IMR-90 (cell line): ENCODE results near the gene PRCD. TPM values are rescaled to one million over a fixed set of nuclear protein-coding genes. Genes with fewer than 3 reads are reported as not detected.

Source experiments
- ATAC-seq: fragments of 200-7000 bp; cut with Tn5 transposase; 2 replicates; pipeline ENCODE4 v1.9.1; 2020; ENCODE audit warnings: low read depth, mild to moderate bottlenecking, moderate library complexity
- BruUV-seq: library from RNA; stranded (reverse); fragments of 400-500 nt; replicated peaks from 2 replicates; lab custom pipeline; 2021; lab: Mats Ljungman, UMichigan
- CTCF ChIA-PET: fragments of 300-600 bp; formaldehyde crosslinking; extraction: SDS; loops from one replicate; lab custom pipeline; 2021; ENCODE audit warnings: antibody characterized with exemption; lab: Yijun Ruan, JAX
- POLR2A ChIA-PET: fragments of 300-600 bp; sonication (Branson Sonifier 250); formaldehyde crosslinking; loops from one replicate; lab custom pipeline; 2022; ENCODE audit warnings: antibody characterized with exemption; ENCODE audit not compliant: unreplicated experiment; lab: Charles Lee
- DNase-seq: peaks from one replicate; pipeline ENCODE4 v3.0.0; 2013
- H2AFZ ChIP-seq: replicated peaks from 2 replicates; pipeline ENCODE3; 2013; ENCODE audit warnings: low read length, mild to moderate bottlenecking; ENCODE audit not compliant: poor library complexity
- H2AK5ac ChIP-seq: 2 replicates; pipeline ENCODE4 v1.6.1; 2013; ENCODE audit warnings: low read depth, low read length, inconsistent platforms
- H2AK9ac ChIP-seq: replicated peaks from 2 replicates; pipeline ENCODE3; 2013; ENCODE audit warnings: mild to moderate bottlenecking, low read depth, low read length, moderate library complexity; ENCODE audit not compliant: poor library complexity
- H2BK120ac ChIP-seq: 2 replicates; pipeline ENCODE4 v1.6.1; 2013; ENCODE audit warnings: low read depth, low read length, inconsistent platforms
- H2BK15ac ChIP-seq: 3 replicates; pipeline ENCODE4 v1.6.1; 2013; ENCODE audit warnings: low read depth, low read length, inconsistent platforms
- H2BK20ac ChIP-seq: 2 replicates; pipeline ENCODE4 v1.6.1; 2013; ENCODE audit warnings: low read depth, mild to moderate bottlenecking, inconsistent platforms, low read length, moderate library complexity
- H2BK5ac ChIP-seq: 2 replicates; pipeline ENCODE4 v1.6.1; 2013; ENCODE audit warnings: mild to moderate bottlenecking, low read depth, low read length, inconsistent platforms; ENCODE audit not compliant: poor library complexity, severe bottlenecking
- H3K14ac ChIP-seq: replicated peaks from 2 replicates; pipeline ENCODE4 v1.6.1; 2013; ENCODE audit warnings: low read depth, low read length, inconsistent platforms
- H3K18ac ChIP-seq: 2 replicates; pipeline ENCODE4 v1.6.1; 2013; ENCODE audit warnings: low read depth, low read length, control low read depth
- H3K23ac ChIP-seq: 2 replicates; pipeline ENCODE4 v1.6.1; 2013; ENCODE audit warnings: low read depth, low read length, inconsistent platforms
- H3K27ac ChIP-seq: 2 replicates; pipeline ENCODE4 v1.5.1; 2013; ENCODE audit warnings: mild to moderate bottlenecking, control low read depth, low read length; ENCODE audit not compliant: insufficient read depth
- H3K27me3 ChIP-seq: 2 replicates; pipeline ENCODE4 v1.6.1; 2013; ENCODE audit warnings: low read length; ENCODE audit not compliant: control insufficient read depth, insufficient read depth
- H3K36me3 ChIP-seq: 2 replicates; pipeline ENCODE4 v1.6.1; 2013; ENCODE audit warnings: low read length, mixed read lengths; ENCODE audit not compliant: control insufficient read depth, insufficient read depth
- H3K4ac ChIP-seq: 2 replicates; pipeline ENCODE4 v1.6.1; 2013; ENCODE audit warnings: low read depth, low read length, inconsistent platforms
- H3K4me1 ChIP-seq: 2 replicates; pipeline ENCODE4 v1.6.1; 2013; ENCODE audit warnings: low read length, mixed read lengths; ENCODE audit not compliant: control insufficient read depth, insufficient read depth
- H3K4me2 ChIP-seq: 2 replicates; pipeline ENCODE4 v1.6.1; 2013; ENCODE audit warnings: low read depth, mild to moderate bottlenecking, control low read depth, low read length, moderate library complexity
- H3K4me3 ChIP-seq: 2 replicates; pipeline ENCODE4 v1.5.1; 2013; ENCODE audit warnings: low read depth, mild to moderate bottlenecking, control low read depth, low read length, moderate library complexity; ENCODE audit not compliant: insufficient read depth
- H3K56ac ChIP-seq: 2 replicates; pipeline ENCODE4 v1.6.1; 2013; ENCODE audit warnings: low read length, inconsistent platforms; ENCODE audit not compliant: insufficient read depth; ENCODE audit errors: extremely low read depth
- H3K79me1 ChIP-seq, 2 experiments: 2 replicates each; pipeline ENCODE4 v1.6.1; 2013; ENCODE audit warnings: low read length in 2 of 2, inconsistent platforms in 1 of 2, low read depth in 1 of 2
- H3K9ac ChIP-seq: 2 replicates; pipeline ENCODE4 v1.6.1; 2013; ENCODE audit warnings: low read depth, low read length, control low read depth
- H3K9me1 ChIP-seq: 2 replicates; pipeline ENCODE4 v1.6.1; 2013; ENCODE audit warnings: low read length, inconsistent platforms; ENCODE audit not compliant: insufficient read depth
- H3K9me3 ChIP-seq: 2 replicates; pipeline ENCODE4 v1.6.1; 2013; ENCODE audit warnings: low read length; ENCODE audit not compliant: control insufficient read depth, insufficient read depth
- H4K20me1 ChIP-seq: 2 replicates; pipeline ENCODE4 v1.6.1; 2013; ENCODE audit warnings: low read length, inconsistent platforms; ENCODE audit not compliant: insufficient read depth
- H4K5ac ChIP-seq: 2 replicates; pipeline ENCODE4 v1.6.1; 2013; ENCODE audit warnings: mild to moderate bottlenecking, low read depth, low read length, control low read depth
- H4K8ac ChIP-seq, 2 experiments: 2 replicates each; pipeline ENCODE4 v1.6.1; 2013; ENCODE audit warnings: low read depth in 2 of 2, low read length in 2 of 2, control low read depth in 1 of 2, inconsistent platforms in 1 of 2
- H4K91ac ChIP-seq: 2 replicates; pipeline ENCODE4 v1.6.1; 2013; ENCODE audit warnings: low read depth, low read length, inconsistent platforms; ENCODE audit not compliant: insufficient read depth
- BHLHE40 ChIP-seq: fragments of 150-350 bp; IDR thresholded peaks from 2 replicates; pipeline ENCODE4 v1.6.1; 2016; ENCODE audit warnings: mild to moderate bottlenecking, low read depth, low read length
- CTCF ChIP-seq: conservative IDR thresholded peaks from 2 replicates; pipeline ENCODE4 v1.5.1; 2012; ENCODE audit warnings: mild to moderate bottlenecking, low read depth, low read length, improper control_type of control experiment
- FOS ChIP-seq: fragments of 150-350 bp; IDR thresholded peaks from 2 replicates; pipeline ENCODE4 v1.6.1; 2016; ENCODE audit warnings: low read depth, low read length
- MAFK ChIP-seq: IDR thresholded peaks from 2 replicates; pipeline ENCODE4 v1.6.1; 2012; ENCODE audit warnings: low read depth, low read length, improper control_type of control experiment
- MXI1 ChIP-seq: IDR thresholded peaks from 2 replicates; pipeline ENCODE4 v1.6.1; 2012; ENCODE audit warnings: low read depth, mild to moderate bottlenecking, low read length, moderate library complexity, borderline replicate concordance
- POLR2A ChIP-seq: IDR thresholded peaks from 2 replicates; pipeline ENCODE4 v1.6.1; 2012; ENCODE audit warnings: mild to moderate bottlenecking, low read depth, low read length
- RFX5 ChIP-seq: IDR thresholded peaks from 2 replicates; pipeline ENCODE4 v1.8.0; 2012; ENCODE audit warnings: low read depth, mild to moderate bottlenecking, low read length, moderate library complexity
- SMC3 ChIP-seq: fragments of 150-350 bp; IDR thresholded peaks from 2 replicates; pipeline ENCODE4 v1.6.1; 2016; ENCODE audit warnings: low read depth, mild to moderate bottlenecking, antibody characterized with exemption, low read length, moderate library complexity
- WGBS, 2 experiments: methylation state at CpG; one replicate each; pipeline versions ENCODE4 v1.1.5 to v1.1.7; 2013; ENCODE audit warnings: missing lambda C conversion rate in 2 of 2; ENCODE audit not compliant: insufficient read length in 1 of 2; ENCODE audit errors: extremely low coverage in 2 of 2; 5-methylcytosine and 5-hydroxymethylcytosine counted together
- dilution Hi-C: fragments of 300-500 bp; cut with HindIII; formaldehyde crosslinking; loops from one replicate; pipeline ENCODE4 v1.14.3; 2018; ENCODE audit warnings: low sequenced_read_pairs; ENCODE audit not compliant: unreplicated experiment
- in situ Hi-C: fragments of 300-500 bp; cut with MboI; formaldehyde crosslinking; loops from 3 replicates; pipeline ENCODE4 v1.14.3; 2019; ENCODE audit warnings: low sequenced_read_pairs, inconsistent platforms, mixed read lengths
- intact Hi-C: fragments of 100-400 bp; cut with micrococcal nuclease; formaldehyde crosslinking; loops from 2 replicates; pipeline ENCODE4 v1.10.0; 2022
- polyA plus RNA-seq, 3 experiments: library from polyadenylated mRNA; depleted of rRNA; stranded (reverse); fragments of >200 nt; gene quantifications; 2 replicates each; pipeline ENCODE4 v1.2.3, GENCODE V29; 2012; ENCODE audit warnings: low replicate concordance in 1 of 3
- total RNA-seq: library from RNA; depleted of rRNA; stranded (reverse); fragments of >200 nt; gene quantifications from 2 replicates; pipeline ENCODE4 v1.2.3, GENCODE V29; 2012

The PRCD gene
- total and polyA plus RNA-seq, 2 of the 4 experiments (the other 2 are of a cell fraction): 0.32 TPM; not detected in 1

GRCh38 chr17:76562734-76563148, 22.9 kb downstream of the PRCD start:
- BruUV-seq: no TSS peak
- H3K4me3 ChIP-seq: no peak overlapping the region
- TF ChIP-seq MAFK (no peak), POLR2A (peak; percentile 27; the same call in 1 of the 2 replicates), MXI1 (peak; percentile 68; the same call in 1 of the 2 replicates), SMC3 (no peak), BHLHE40 (peak; percentile 94), RFX5 (0 out of 2 replicates have a peak, but pooled peaks have one; percentile 58), FOS (peak; percentile 80), CTCF (0 out of 2 replicates have a peak, but pooled peaks have one; percentile 0)
- ATAC-seq (peak; percentile 69), DNase-seq (peak; percentile 92)
- ChIA-PET CTCF (interaction anchor here (1.1 kb wide), 1 partner anchor 22 kb away, joined by 4 read pairs; no protein-coding TSS in a partner anchor), POLR2A (no interaction called here)
- H4K20me1 ChIP-seq: peaks cover 84% of the 10 kb centered on the region
- no peak overlapping the region for H4K5ac ChIP-seq
- H3K4ac ChIP-seq: no peak overlapping the region
- H4K91ac ChIP-seq: no peak overlapping the region
- no peak overlapping the region for H2BK20ac ChIP-seq
- H3K79me1 ChIP-seq: peaks cover 11 to 61% of the 10 kb centered on the region in 2 experiments
- peaks cover 12% of the 10 kb centered on the region for H3K9me1 ChIP-seq
- dilution Hi-C loops (no loop called here), in situ Hi-C loops (no loop called here), intact Hi-C loops (loop anchor here (1.0 kb wide), 1 partner anchor 61 kb away; no protein-coding TSS in a partner anchor)
- no peak overlapping the region for H3K14ac ChIP-seq
- no peak overlapping the region for H3K27ac ChIP-seq
- peaks cover 32% of the 10 kb centered on the region for H3K36me3 ChIP-seq
- H3K18ac ChIP-seq: no peak overlapping the region
- no CpG with 5 or more reads among the region's 6 CpGs for WGBS, 2 experiments
- peaks cover 17% of the 10 kb centered on the region for H3K4me1 ChIP-seq
- H3K9ac ChIP-seq: no peak overlapping the region
- no peaks in the 10 kb centered on the region for H3K27me3 ChIP-seq
- H3K4me2 ChIP-seq: no peak overlapping the region
- no peak overlapping the region for H3K56ac ChIP-seq
- H4K8ac ChIP-seq: peak overlapping the region in 1 of 2 experiments; percentile 48; a peak in 1 of 4 replicates
- no peak overlapping the region for H2AK5ac ChIP-seq
- no peak overlapping the region for H2AFZ ChIP-seq
- H3K23ac ChIP-seq: no peak overlapping the region
- no peaks in the 10 kb centered on the region for H3K9me3 ChIP-seq
- H2BK15ac ChIP-seq: no peak overlapping the region
- H2BK120ac ChIP-seq: no peak overlapping the region
- peak overlapping the region; percentile 56 for H2BK5ac ChIP-seq
- H2AK9ac ChIP-seq: no peak overlapping the region
